ENCODE measurements around the gene ZNF808.
"Not testable (repeated sequence)": the region's sequence is repeated elsewhere in the genome, so short reads cannot be mapped to it uniquely, and the experiment has no call there.

The ZNF808 gene

GRCh38 chr19:52527134-52527955, at the start of gene ZNF808:
Gene ZNF808 (plus strand): TSS chr19:52527668. CDS start chr19:52543285, 15,617 bp downstream.
- peak; percentile 95 to 99 for DNase-seq (ENCODE audit: low read depth in 2 of 2)

GRCh38 chr19:52484111-52484743, 43.2 kb upstream of the ZNF808 start:
- DNase-seq (ENCODE audit: low read depth in 2 of 2): not testable (repeated sequence)

- not testable (repeated sequence) for DNase-seq (ENCODE audit: low read depth in 2 of 2)
Observed at GRCh38 chr19:52485064-52485463, 42.4 kb upstream of the ZNF808 start.

- not testable (repeated sequence) for DNase-seq (ENCODE audit: low read depth in 2 of 2)
Observed at GRCh38 chr19:52485561-52486240, 41.8 kb upstream of the ZNF808 start.

GRCh38 chr19:52492201-52492993, 35.1 kb upstream of the ZNF808 start:
- no peak for DNase-seq (ENCODE audit: low read depth in 2 of 2)

DNA sequence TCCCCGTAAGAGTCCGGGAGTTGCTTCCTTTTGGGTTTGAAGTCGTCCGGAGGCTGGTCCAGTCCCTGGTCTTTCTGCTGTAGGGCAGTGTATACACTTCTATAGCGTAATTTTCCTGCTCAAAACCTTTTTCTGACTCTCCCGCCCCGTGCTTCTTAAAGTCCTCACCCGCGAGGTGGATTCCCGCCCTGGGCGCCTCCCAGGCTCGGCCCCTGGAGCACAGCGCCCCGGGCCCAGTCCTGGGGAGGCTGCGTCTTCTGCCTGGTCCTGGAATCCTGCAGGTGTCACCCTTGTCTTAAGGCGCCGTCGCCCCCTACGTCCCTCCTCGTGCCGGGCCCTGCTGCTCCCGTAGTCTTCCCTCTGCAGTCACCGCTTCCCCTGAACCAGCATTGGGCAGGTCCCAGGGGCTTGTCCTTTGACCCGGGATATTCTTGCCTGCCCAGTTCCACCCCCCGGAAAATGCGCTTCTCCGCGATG, 34.4 kb upstream of the ZNF808 start:
- no peak for DNase-seq (ENCODE audit: low read depth in 2 of 2)

- DNase-seq (ENCODE audit: low read depth in 2 of 2): no peak
Observed at GRCh38 chr19:52494518-52494917, 33.0 kb upstream of the ZNF808 start.

- no peak for DNase-seq (ENCODE audit: low read depth in 2 of 2)
Observed at GRCh38 chr19:52498571-52498970, 28.9 kb upstream of the ZNF808 start.

DNA sequence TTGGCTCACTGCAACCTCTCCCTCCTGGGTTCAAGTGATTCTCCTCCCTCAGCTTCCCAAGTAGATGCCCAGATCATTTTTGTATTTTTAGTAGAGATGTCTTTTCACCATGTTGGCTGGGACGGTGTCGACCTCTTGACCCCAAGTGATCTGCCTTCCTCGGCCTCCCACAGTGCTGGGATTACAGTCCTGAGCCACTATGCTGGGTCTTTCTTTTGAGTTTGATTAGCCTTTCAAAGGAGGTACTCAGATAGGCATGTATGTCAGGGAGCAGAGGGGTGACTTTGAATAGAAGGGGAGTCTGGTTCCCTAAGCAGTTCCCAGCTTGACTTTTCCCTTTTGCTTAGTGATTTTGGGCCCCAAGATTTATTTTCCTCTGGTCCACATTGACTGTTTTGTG, 27.0 kb upstream of the ZNF808 start:
- DNase-seq (ENCODE audit: low read depth in 2 of 2): not testable (repeated sequence)

- DNase-seq (ENCODE audit: low read depth in 2 of 2): not testable (repeated sequence)
Observed at GRCh38 chr19:52500991-52501390, 26.5 kb upstream of the ZNF808 start.

DNA sequence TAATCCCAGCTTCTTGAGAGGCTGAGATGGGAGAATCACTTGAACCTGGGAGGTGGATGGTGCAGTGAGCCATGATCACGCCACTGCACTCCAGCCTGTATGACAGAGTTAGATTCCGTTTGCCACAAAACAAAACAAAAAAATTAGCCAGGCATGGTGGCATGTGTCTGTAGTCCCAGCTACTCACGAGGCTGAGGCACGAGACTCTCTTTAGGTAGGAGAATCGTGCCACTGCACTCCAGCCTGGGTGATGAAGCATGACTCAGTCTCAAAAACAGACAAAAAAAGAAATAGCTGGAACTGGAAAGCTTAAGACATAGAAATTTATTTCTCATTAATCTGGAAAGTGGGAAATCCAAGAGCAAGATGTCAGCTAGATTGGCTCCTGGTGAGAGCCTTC, 20.2 kb upstream of the ZNF808 start:
- DNase-seq (ENCODE audit: low read depth in 2 of 2): no peak

DNA sequence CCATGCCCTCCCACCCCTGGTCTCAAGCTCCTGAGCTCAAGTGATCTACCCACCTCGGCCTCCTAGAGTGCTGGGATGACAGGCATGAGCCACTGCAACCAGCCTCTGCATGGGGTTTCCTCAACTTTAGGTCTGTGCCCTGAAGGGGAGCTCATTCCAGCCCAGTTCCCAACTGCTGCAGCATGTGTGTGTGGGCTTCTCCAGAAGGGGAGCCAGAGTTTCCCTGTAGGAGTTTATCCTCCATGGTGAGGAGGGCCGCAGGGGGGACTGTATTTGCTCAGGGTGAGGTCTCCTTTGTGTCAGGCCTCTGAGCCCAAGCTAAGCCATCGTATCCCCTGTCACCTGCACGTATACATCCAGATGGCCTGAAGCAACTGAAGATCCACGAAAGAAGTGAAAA, 11.3 kb upstream of the ZNF808 start:
- DNase-seq (ENCODE audit: low read depth in 2 of 2): no peak

- no peak for DNase-seq (ENCODE audit: low read depth in 2 of 2)
Observed at GRCh38 chr19:52518646-52519045, 8.8 kb upstream of the ZNF808 start.

DNA sequence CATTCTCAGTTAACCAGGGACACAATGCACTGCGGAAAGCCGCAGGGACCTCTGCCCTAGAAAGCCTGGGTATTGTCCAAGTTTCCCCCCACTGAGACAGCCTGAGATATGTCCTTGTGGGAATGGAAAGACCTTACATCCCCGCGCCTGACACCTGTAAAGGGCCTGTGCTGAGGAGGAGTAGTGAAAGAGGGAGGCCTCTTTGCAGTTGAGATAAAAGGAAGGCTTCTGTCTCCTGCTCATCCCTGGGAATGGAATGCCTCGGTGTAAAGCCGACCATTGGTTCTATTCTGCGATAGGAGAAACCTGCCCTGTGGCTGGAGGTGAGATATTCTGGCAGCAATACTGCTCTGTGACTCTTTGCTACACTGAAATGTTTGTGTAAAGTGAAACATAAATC, 8.3 kb upstream of the ZNF808 start:
- DNase-seq (ENCODE audit: low read depth in 2 of 2): not testable (repeated sequence)

- DNase-seq (ENCODE audit: low read depth in 2 of 2): no peak
Observed at GRCh38 chr19:52520013-52520412, 7.5 kb upstream of the ZNF808 start.

- no peak for DNase-seq (ENCODE audit: low read depth in 2 of 2)
Observed at GRCh38 chr19:52522551-52522950, 4.9 kb upstream of the ZNF808 start.

DNA sequence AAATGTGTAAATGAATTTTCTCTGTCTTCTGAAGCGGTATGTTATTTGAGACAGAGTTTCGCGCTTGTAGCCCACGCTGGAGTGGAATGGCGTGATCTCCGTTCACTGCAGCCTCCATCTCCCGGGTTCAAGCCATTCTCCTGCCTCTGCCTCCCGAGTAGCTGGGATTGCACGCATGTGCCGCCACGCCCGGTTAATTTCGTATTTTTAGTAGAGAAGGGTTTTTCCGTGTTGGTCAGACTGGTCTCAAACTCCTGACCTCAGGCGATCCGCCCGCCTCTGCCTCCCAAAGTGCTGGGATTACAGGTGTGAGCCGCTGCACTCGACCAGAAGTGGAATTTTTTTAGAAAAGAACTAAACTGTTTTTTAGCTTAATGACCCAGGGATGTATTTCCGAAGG, 3.4 kb upstream of the ZNF808 start:
- no peak for DNase-seq (ENCODE audit: low read depth in 2 of 2)

- no peak for DNase-seq (ENCODE audit: low read depth in 2 of 2)
Observed at GRCh38 chr19:52527956-52528351, 486 bp downstream of the ZNF808 start.

DNA sequence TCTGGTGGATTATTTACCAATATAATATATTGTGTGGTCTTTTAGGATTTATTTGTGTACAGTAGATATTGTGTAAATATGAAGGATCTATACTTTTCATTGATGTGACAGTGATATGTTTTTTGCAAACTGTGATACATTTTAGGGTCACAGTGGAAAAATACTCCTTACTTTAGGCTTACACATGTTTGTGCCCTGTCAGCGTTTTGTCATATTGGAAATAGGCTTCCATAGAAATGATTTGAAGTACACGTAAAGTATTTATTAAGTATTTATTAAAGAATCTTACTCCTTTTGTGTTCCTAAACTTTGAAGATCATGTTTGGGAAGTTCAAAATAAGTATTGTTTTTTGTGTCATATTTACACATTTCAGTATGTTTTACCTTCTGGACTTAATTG, 5.0 kb downstream of the ZNF808 start:
- DNase-seq (ENCODE audit: low read depth in 2 of 2): no peak

GRCh38 chr19:52533901-52534300, 6.4 kb downstream of the ZNF808 start:
- DNase-seq (ENCODE audit: low read depth in 2 of 2): no peak

DNA sequence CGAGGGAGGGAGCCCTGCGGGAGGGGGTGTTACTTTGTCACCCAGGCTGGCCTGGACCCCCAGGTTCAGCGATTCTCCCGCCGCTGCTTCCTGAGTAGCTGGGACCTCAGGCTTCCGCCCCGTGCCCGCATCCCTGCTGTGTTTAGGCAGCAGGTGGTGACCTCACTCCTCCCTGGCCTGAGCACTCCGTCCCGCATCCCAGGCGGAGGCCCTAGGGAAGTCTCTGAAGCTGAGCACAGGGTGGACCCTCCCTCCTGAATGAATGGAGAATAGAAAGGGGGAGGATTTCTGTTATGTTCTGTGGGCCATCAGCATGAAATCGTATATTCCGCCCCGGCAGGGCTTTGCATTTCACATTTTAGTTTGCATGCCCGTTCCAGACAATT, 7.9 kb downstream of the ZNF808 start:
- DNase-seq (ENCODE audit: low read depth in 2 of 2): not testable (repeated sequence)

All from stimulated activated CD8-positive, alpha-beta memory T cell treated with anti-CD3 and anti-CD28 coated beads, Interleukin-2, amount 100 ng/mL, for 1 hour (primary cell).